ENCODE data around the gene FGF18.

The FGF18 gene

GRCh38 chr5:171425596-171426244, 6.3 kb downstream of the FGF18 start:
- DNase-seq: no peak

DNA sequence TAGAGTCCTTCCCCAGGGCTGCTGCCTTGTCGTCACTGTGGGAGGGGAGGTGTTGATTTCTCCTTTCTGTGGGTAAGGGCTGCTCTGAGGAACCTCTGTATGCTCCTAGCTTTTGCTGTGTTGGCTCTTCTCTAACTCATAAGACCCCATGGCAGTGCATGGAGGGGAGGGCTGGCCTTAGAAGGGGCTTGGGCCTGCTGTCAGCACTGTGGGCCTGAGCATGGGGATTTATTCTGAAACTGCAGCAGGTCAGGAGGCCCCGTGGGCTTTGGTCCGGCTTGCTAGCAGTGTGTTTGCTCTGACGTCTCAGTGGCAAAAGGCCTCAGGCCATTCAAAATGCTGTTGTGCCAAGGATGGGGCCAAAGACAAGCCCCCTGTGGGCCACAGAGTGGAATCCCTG, 6.8 kb downstream of the FGF18 start:
- no peak for DNase-seq

GRCh38 chr5:171426680-171427079, 7.2 kb downstream of the FGF18 start:
- no peak for DNase-seq

DNA sequence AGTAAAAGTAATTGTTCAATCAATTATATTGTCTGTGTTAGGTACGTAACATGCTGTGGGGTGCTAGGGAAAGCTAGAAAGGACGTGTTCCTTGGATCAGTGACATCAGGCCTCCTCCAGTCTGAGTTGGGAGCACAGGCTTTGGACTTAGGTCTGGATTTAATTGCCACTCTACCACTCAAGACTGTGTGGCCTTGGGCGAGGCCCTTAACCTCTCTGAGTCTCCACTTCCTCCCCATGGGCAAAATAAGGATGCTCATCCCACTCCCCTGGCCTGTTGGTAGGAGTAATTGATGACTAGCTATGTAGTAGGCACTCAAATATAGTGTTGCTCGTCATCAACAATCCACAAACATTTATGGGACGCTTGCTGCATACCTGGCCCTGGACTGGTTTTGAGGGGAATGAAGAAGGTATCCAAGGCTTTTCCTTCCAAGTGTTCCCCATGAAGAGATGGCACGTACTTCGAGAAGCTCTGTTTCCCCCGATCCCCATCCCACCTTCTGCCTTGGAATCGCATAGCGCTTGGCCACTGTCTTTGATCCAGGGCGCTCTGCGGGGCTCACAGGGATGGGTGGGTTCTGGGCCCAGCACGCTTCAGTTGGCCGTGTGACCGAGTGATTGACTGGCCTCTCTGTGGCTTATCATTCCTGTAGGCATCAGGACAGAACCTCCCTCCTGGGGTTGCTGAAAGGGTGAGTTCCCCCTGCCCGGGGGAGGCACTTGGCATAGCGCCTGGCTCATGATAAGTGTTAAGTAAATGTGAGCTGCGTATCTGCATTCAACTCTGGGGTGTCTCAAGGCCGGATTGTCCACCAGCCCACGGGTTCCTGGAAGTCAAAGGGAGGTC, 8.1 kb downstream of the FGF18 start:
- no peak for DNase-seq

GRCh38 chr5:171428168-171428696, 8.8 kb downstream of the FGF18 start:
- no peak for DNase-seq

GRCh38 chr5:171428809-171429542, 9.5 kb downstream of the FGF18 start:
- DNase-seq: no peak

DNA sequence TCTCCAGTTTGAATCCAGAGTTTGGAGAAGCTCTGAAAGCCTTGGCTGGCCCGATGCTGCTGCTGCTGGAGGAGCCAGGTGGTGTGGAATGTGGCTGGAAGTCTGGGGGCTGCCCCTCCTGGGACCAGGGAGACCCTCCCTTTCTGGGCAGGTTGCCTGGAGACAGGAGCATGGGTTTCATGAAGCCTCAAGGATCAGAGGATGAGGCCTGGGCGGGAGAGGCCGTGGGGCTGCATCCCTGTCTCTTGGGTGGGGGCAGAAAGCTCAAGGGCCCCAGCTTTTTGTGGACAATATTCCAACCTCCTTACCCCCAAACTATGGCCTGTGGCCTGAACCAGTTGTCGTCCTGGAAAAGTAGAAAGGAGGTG, 10.1 kb downstream of the FGF18 start:
- no peak for DNase-seq

GRCh38 chr5:171431251-171431777, 11.9 kb downstream of the FGF18 start:
- DNase-seq: no peak

DNA sequence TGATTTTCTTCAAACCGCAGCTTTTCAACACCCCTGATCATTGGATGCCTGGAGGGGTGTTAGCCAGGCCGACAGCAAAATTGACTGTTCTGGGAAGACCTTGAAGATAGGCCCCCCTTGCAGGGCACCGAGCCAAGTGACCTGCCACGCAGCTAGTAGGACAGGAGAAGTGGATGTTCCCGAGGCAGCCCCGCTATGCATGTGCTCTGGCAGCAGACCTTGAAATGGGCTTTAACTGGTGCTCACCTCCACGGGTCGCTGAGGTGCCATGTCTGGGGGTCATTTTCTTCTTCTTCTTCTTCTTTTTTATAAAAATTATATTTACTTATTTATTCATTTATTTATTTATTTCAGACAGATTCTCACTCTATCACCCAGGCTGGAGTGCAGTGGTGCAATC, 12.6 kb downstream of the FGF18 start:
- no peak for DNase-seq

DNA sequence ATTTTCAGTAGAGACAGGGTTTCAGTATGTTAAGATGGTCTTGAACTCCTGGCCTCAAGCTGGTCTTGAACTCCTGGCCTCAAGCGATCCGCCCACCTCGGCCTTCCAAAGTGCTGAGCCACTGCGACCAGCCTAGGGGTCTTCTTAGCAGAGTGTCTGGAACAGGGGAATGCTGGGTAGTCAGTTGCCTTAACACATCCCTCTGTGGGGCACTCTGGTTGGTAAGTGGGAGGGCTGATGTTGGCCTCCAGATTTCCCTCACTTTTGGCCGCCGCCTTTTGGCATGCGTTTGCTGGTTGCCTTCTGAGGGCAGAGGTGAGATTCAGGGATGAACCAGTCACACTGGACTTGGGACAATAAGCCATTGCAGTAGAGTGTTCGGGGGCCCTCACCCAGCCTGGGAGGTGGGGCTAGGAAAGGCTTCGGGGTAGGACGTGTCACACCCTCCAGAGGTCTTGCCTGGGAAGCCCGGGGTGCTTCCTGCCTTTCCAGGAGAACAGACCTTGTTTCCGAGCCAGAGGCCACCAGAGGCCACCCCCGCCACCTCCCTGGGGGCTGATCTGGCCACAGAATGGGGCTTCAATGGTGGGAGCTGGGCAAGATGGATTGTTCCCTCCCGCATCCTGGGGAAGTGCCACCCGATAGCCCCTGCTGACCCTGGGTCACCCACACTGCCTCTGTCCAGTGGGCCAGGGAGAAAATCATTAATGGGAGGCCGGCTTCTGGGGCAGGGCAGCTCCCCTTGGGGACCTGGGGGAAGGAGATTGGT, 13.3 kb downstream of the FGF18 start:
- DNase-seq: no peak

GRCh38 chr5:171433352-171433698, 13.9 kb downstream of the FGF18 start:
- DNase-seq: no peak

- DNase-seq: no peak
Measured at GRCh38 chr5:171433982-171434676, 14.7 kb downstream of the FGF18 start.

DNA sequence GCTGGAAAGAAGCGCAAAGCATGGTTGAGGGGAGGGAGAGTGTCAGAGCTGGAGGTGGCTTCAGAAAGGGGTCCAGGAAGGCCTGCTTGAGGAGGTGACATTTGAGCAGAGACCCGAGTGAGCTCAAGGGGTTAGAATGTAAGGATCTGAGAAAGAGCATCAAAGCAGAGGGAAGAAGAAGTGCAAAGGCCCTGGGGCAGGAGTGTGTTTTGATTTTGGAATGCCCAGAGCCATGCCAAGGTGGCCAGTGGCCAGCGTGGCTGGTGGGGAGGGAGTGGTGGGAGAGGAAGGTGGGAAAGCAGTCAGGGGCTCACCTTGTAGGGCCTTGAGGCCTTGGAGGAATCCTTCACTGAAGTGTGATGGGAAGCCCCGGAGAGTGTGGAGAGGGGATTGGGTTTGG, 15.4 kb downstream of the FGF18 start:
- no peak for DNase-seq

DNA sequence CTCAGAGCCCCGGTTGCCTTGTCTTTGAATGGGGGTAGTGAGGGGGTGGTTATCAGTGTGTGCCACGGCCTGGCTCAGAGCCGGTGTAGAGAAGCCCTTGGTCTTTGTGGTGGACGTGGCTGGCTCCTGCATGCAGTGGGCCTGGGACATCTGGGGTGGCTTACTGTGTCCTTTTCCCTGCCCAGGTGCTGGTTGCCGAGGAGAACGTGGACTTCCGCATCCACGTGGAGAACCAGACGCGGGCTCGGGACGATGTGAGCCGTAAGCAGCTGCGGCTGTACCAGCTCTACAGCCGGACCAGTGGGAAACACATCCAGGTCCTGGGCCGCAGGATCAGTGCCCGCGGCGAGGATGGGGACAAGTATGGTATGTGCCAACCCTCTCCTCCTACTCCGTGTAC, 16.5 kb downstream of the FGF18 start:
- DNase-seq: no peak

- DNase-seq: no peak
Measured at GRCh38 chr5:171436804-171437285, 17.4 kb downstream of the FGF18 start.

DNA sequence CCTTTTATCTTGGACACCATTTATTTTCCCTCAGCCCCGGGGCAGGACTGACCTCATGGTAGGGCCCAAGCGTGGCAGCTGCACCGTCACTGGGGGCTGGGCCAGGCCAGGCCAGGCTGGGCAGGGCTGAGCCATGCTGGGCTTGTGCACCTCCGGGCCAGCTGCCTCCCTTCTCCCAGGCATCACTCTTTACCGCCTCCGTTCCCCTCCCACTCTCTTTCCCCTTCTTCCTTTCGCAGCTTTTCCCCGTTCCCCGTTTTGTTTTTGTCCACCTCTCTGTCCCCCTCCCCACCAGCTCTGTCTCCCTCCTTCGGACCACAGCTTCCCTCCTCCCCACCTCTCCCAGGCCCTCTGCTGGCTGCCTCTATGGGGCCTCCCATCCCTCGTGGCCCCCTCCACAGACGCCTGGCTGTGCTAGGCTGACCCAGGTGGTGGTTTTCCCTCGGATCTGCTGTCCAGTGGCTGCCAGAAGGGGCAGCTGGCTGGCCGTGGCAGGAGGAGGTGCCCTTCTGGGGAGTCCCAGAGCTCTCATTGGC, 17.9 kb downstream of the FGF18 start:
- DNase-seq: no peak

- DNase-seq: no peak
Measured at GRCh38 chr5:171438738-171439137, 19.3 kb downstream of the FGF18 start.

GRCh38 chr5:171441246-171441791, 21.9 kb downstream of the FGF18 start:
- no peak for DNase-seq

- DNase-seq: no peak
Measured at GRCh38 chr5:171442287-171443042, 23.0 kb downstream of the FGF18 start.

DNA sequence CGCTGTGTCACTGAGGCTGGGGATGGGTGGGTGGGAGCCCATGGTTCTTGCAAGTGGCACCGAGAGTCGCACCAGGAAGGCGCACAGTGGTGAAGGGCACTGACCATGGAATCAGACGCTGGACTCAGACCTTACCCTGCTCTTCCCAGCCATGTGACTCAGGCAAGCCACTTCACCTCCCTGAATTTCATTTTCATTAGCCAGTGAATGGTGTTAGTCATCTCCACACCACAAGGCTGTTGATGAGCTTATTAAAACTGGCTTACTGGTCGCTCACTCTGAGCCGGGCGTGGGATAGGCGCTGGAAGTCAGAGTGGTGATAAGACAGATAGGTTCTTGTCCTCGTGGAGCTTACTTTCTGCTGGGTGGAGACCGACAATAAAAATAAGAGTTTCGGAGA, 25.1 kb downstream of the FGF18 start:
- no peak for DNase-seq

Data from CD4-positive, alpha-beta T cell treated with Interleukin-12 subunit alpha and Interleukin-12 subunit beta, for 1 hour (primary cell).